CD14-positive monocyte (primary cell): ENCODE data around the gene IFIH1. TPM values are rescaled to one million over a fixed set of nuclear protein-coding genes. Genes with fewer than 3 reads are reported as not detected.

Experiments
- DNase-seq, 3 donors: peaks; one replicate each; pipeline ENCODE4 v3.0.0-alpha.2; 2011 to 2022
- H2AFZ ChIP-seq: 2 replicates; pipeline ENCODE4 v1.6.0; 2012; ENCODE audit warnings: mild to moderate bottlenecking, low read depth, low read length, inconsistent platforms; ENCODE audit not compliant: insufficient read depth, poor library complexity, severe bottlenecking
- H3K27ac ChIP-seq, 2 donors: 1 replicate in 1 of 2; 2 replicates in 1 of 2; pipeline ENCODE4 v1.5.1; 2012 to 2013; ENCODE audit warnings: low read length in 2 of 2, control low read depth in 1 of 2, inconsistent platforms in 1 of 2, low read depth in 1 of 2, mild to moderate bottlenecking in 1 of 2
- H3K27me3 ChIP-seq, 2 donors: one replicate each; pipeline versions ENCODE4 v1.6.0 to v1.6.1; 2011 to 2013; ENCODE audit warnings: low read length in 2 of 2; ENCODE audit not compliant: control insufficient read depth in 2 of 2, insufficient read depth in 2 of 2
- H3K36me3 ChIP-seq, 2 donors: replicated peaks in 1 of 2; 1 replicate in 1 of 2; 2 replicates in 1 of 2; pipeline versions ENCODE4 v1.5.1 to v1.6.1; 2012 to 2013; ENCODE audit warnings: low read length in 2 of 2, control low read depth in 1 of 2, inconsistent platforms in 1 of 2, mild to moderate bottlenecking in 1 of 2; ENCODE audit not compliant: insufficient read depth in 2 of 2, control insufficient read depth in 1 of 2
- H3K4me1 ChIP-seq, 2 donors: 1 replicate in 1 of 2; 2 replicates in 1 of 2; pipeline versions ENCODE4 v1.5.1 to v1.6.1; 2012 to 2013; ENCODE audit warnings: low read length in 2 of 2, control low read depth in 1 of 2, inconsistent platforms in 1 of 2, mild to moderate bottlenecking in 1 of 2, moderate library complexity in 1 of 2; ENCODE audit not compliant: insufficient read depth in 2 of 2, control insufficient read depth in 1 of 2
- H3K4me2 ChIP-seq: replicated peaks from 2 replicates; pipeline ENCODE3; 2012; ENCODE audit warnings: low read length, moderate library complexity, mild to moderate bottlenecking; ENCODE audit not compliant: poor library complexity, severe bottlenecking; ENCODE audit errors: extremely low read depth
- H3K4me3 ChIP-seq, 3 experiments: fragments of 200-600 bp in 1 of 3; sonication (generic) in 1 of 3; replicated peaks in 1 of 3; 1 replicate in 2 of 3; 2 replicates in 1 of 3; pipeline ENCODE4 v1.5.1; 2011 to 2013; ENCODE audit warnings: low read length in 3 of 3, mild to moderate bottlenecking in 3 of 3, control low read depth in 2 of 3, low read depth in 2 of 3, inconsistent platforms in 1 of 3, moderate library complexity in 1 of 3
- H3K79me2 ChIP-seq: 2 replicates; pipeline ENCODE4 v1.6.0; 2012; ENCODE audit warnings: mild to moderate bottlenecking, control low read depth, inconsistent platforms, low read length, moderate library complexity; ENCODE audit not compliant: insufficient read depth
- H3K9ac ChIP-seq: 2 replicates; pipeline ENCODE4 v1.6.0; 2017; ENCODE audit warnings: low read length, mild to moderate bottlenecking; ENCODE audit not compliant: insufficient read depth, poor library complexity, severe bottlenecking
- H3K9me3 ChIP-seq, 2 donors: replicated peaks in 1 of 2; 1 replicate in 1 of 2; 2 replicates in 1 of 2; pipeline versions ENCODE4 v1.5.1 to v1.6.1; 2012 to 2013; ENCODE audit warnings: low read length in 2 of 2, control low read depth in 1 of 2; ENCODE audit not compliant: control insufficient read depth in 1 of 2, insufficient read depth in 1 of 2
- H4K20me1 ChIP-seq: 2 replicates; pipeline ENCODE4 v1.6.0; 2012; ENCODE audit warnings: mild to moderate bottlenecking, low read length, control low read depth, moderate library complexity; ENCODE audit not compliant: insufficient read depth
- H3K27ac Mint-ChIP-seq, 7 donors: one replicate each; pipeline ENCODE4 v1.8.0; 2020; ENCODE audit warnings: mild to moderate bottlenecking in 7 of 7, mixed read lengths in 7 of 7, moderate library complexity in 6 of 7, inconsistent platforms in 2 of 7
- H3K27me3 Mint-ChIP-seq, 3 donors: one replicate each; pipeline ENCODE4 v1.8.0; 2021 to 2022; ENCODE audit warnings: low read depth in 3 of 3, mild to moderate bottlenecking in 3 of 3, mixed read lengths in 3 of 3, moderate library complexity in 3 of 3, inconsistent platforms in 1 of 3
- H3K36me3 Mint-ChIP-seq, 2 donors: one replicate each; pipeline ENCODE4 v1.8.0; 2020; ENCODE audit warnings: mixed read lengths in 2 of 2, inconsistent platforms in 1 of 2, mild to moderate bottlenecking in 1 of 2
- H3K4me1 Mint-ChIP-seq: one replicate; pipeline ENCODE4 v1.8.0; 2020; ENCODE audit warnings: mild to moderate bottlenecking, mixed read lengths
- H3K4me3 Mint-ChIP-seq, 2 donors: one replicate each; pipeline ENCODE4 v1.8.0; 2020; ENCODE audit warnings: mild to moderate bottlenecking in 2 of 2, mixed read lengths in 2 of 2, moderate library complexity in 1 of 2
- H3K9me3 Mint-ChIP-seq, 7 donors: one replicate each; pipeline ENCODE4 v1.8.0; 2020 to 2022; ENCODE audit warnings: mixed read lengths in 7 of 7, mild to moderate bottlenecking in 6 of 7, moderate library complexity in 6 of 7, inconsistent platforms in 2 of 7
- CTCF ChIP-seq: fragments of 200-600 bp; IDR thresholded peaks from one replicate; pipeline ENCODE4 v1.8.0; 2022; ENCODE audit warnings: antibody characterized with exemption, mild to moderate bottlenecking
- whole genome bisulfite sequencing: methylation state at CpG from one replicate; pipeline ENCODE4 v1.1.5; 2013; ENCODE audit warnings: missing lambda C conversion rate; ENCODE audit not compliant: insufficient coverage; 5-methylcytosine and 5-hydroxymethylcytosine counted together
- intact Hi-C, 2 donors: fragments of 100-400 bp; cut with micrococcal nuclease; formaldehyde crosslinking; loops; one replicate each; pipeline versions ENCODE4 v1.15.0 to v1.15.1; 2023
- polyA plus RNA-seq, 3 donors: library from polyadenylated mRNA; depleted of rRNA in 1 of 3; unstranded in 2 of 3; stranded (reverse) in 1 of 3; fragments of 300-500 nt in 2 of 3; fragments of >200 nt in 1 of 3; fragmentation: Illumina TruSeq in 2 of 3; gene quantifications; 1 replicate in 2 of 3; 2 replicates in 1 of 3; pipeline ENCODE4 v1.2.3, GENCODE V29; 2012 to 2021

Gene IFIH1
- polyA plus RNA-seq, 3 donors, result 11.6 to 17.6 (median 17.1) TPM

GRCh38 chr2:162327806-162328205, 9.3 kb upstream of the IFIH1 start:
- H3K4me2 ChIP-seq, result no peak overlapping the region
- H3K4me3 ChIP-seq, result no peak overlapping the region
- peak overlapping the region in 1 of 7 donors; percentile 26 for H3K27ac Mint-ChIP-seq
- no peaks in the 10 kb centered on the region for H3K36me3 ChIP-seq
- H3K36me3 Mint-ChIP-seq, result no peaks in the 10 kb centered on the region
- no peaks in the 10 kb centered on the region for H3K9me3 ChIP-seq
- intact Hi-C loops, result no loop called here
- no peaks in the 10 kb centered on the region for H4K20me1 ChIP-seq
- H3K4me1 Mint-ChIP-seq, result peaks cover 19% of the 10 kb centered on the region
- H2AFZ ChIP-seq, result no peak overlapping the region
- H3K4me1 ChIP-seq, result peaks cover 0 to 5% of the 10 kb centered on the region in 2 donors
- no peak overlapping the region for H3K27ac ChIP-seq
- no peaks in the 10 kb centered on the region for H3K27me3 ChIP-seq
- WGBS, result 94% methylated on average over 12 of the region's 15 CpGs
- peaks cover 0 to 2% (median 1%) of the 10 kb centered on the region in 3 donors for H3K27me3 Mint-ChIP-seq
- no peak overlapping the region for H3K4me3 Mint-ChIP-seq
- no peak for TF ChIP-seq CTCF
- H3K79me2 ChIP-seq, result no peaks in the 10 kb centered on the region
- H3K9ac ChIP-seq, result no peak overlapping the region
- H3K9me3 Mint-ChIP-seq, result peaks cover 0 to 2% (median 0%) of the 10 kb centered on the region in 7 donors
- no peak for DNase-seq

- peak; percentile 83 for TF ChIP-seq CTCF
- Histone ChIP-seq H3K4me3 (no peak overlapping the region), H3K9me3 (no peaks in the 10 kb centered on the region), H3K4me1 (no peaks in the 10 kb centered on the region), H3K4me2 (no peak overlapping the region), H4K20me1 (no peaks in the 10 kb centered on the region), H3K27ac (no peak overlapping the region), H3K27me3 (no peaks in the 10 kb centered on the region), H3K79me2 (no peaks in the 10 kb centered on the region), H2AFZ (no peak overlapping the region), H3K36me3 (no peaks in the 10 kb centered on the region), H3K9ac (no peak overlapping the region)
- Mint-ChIP-seq H3K27ac (peak overlapping the region in 3 of 7 donors; percentile 36 to 68 (median 37)), H3K9me3 (peaks cover 0 to 2% (median 0%) of the 10 kb centered on the region in 7 donors), H3K27me3 (peaks cover 0 to 2% (median 1%) of the 10 kb centered on the region in 3 donors), H3K4me1 (peaks cover 13% of the 10 kb centered on the region), H3K36me3 (no peaks in the 10 kb centered on the region), H3K4me3 (no peak overlapping the region)
- intact Hi-C loops, result no loop called here
- WGBS, result 100% methylated on average over 1 of the region's 5 CpGs
- DNase-seq, result peak in 2 of 3 donors; percentile 37 to 42
Observed at GRCh38 chr2:162327134-162327769, 8.8 kb upstream of the IFIH1 start.
